ENCODE results near the gene RBMS3. TPM values are rescaled to one million over a fixed set of nuclear protein-coding genes. Genes with fewer than 3 reads are reported as not detected.

RBMS3 gene
- total RNA-seq, 1 experiment from 2014 or later = 0.42 TPM

- ChIA-PET RAD21 (ENCODE audit: low non-redundant PET in 1 of 2, low total read pairs in 2 of 2, uncharacterized antibody in 2 of 2, unreplicated experiment in 2 of 2) (no interaction called here), CTCF (no interaction called here), POLR2A (no interaction called here)
- Histone ChIP-seq H3K27me3 (ENCODE audit: insufficient read depth, low read length) (no peaks in the 10 kb centered on the region), H3K9me2 (ENCODE audit: insufficient read depth) (no peaks in the 10 kb centered on the region), H3K4me1 (ENCODE audit: control insufficient read depth in 1 of 2, insufficient read depth in 2 of 2, low read length in 2 of 2) (peaks cover 3 to 5% of the 10 kb centered on the region in 2 experiments; a peak in 2 of 4 replicates), H3K36me3 (ENCODE audit: control insufficient read depth in 1 of 2, insufficient read depth in 2 of 2, low read length in 2 of 2) (no peaks in the 10 kb centered on the region), H3K4me2 (ENCODE audit: low read length) (no peak overlapping the region), H3K4me3 (replicated peaks in 1 of 2; ENCODE audit: low read depth in 1 of 2, low read length in 2 of 2) (no peak overlapping the region), H3K79me2 (ENCODE audit: insufficient read depth, low read length) (no peaks in the 10 kb centered on the region), H3K9ac (ENCODE audit: low read length) (no peak overlapping the region), H3K27ac (ENCODE audit: low read depth, low read length) (no peak overlapping the region), H4K20me1 (ENCODE audit: insufficient read depth) (no peaks in the 10 kb centered on the region), H2AFZ (ENCODE audit: low read depth, low read length, poor library complexity, severe bottlenecking) (no peak overlapping the region), H3K9me3 (ENCODE audit: control insufficient read depth in 1 of 2, insufficient read depth in 1 of 2, low read depth in 1 of 2, low read length in 2 of 2) (no peaks in the 10 kb centered on the region)
- intact Hi-C loops (cut with micrococcal nuclease) = no loop called here
- no peak for DNase-seq (ENCODE audit: low read depth, low spot score)
- BruUV-seq (replicated peaks) = no TSS peak
- no peak for ATAC-seq
- no peak for TF ChIP-seq MAX (IDR thresholded peaks at IDR 0.05)
- TF ChIP-seq CEBPB (IDR thresholded peaks at IDR 0.05; ENCODE audit: low read depth) = no peak
- no peak for TF ChIP-seq SRF (IDR thresholded peaks at IDR 0.05; ENCODE audit: low read depth)
Observed at GRCh38 chr3:30004481-30004880, 723.6 kb downstream of the RBMS3 start.

- H3K4me2 ChIP-seq (ENCODE audit: low read length) = no peak overlapping the region
- POLR2A ChIA-PET = no interaction called here
- H4K20me1 ChIP-seq (ENCODE audit: insufficient read depth) = no peaks in the 10 kb centered on the region
- RAD21 ChIA-PET (ENCODE audit: low non-redundant PET in 1 of 2, low total read pairs in 2 of 2, uncharacterized antibody in 2 of 2, unreplicated experiment in 2 of 2) = no interaction called here
- CTCF ChIA-PET = no interaction called here
- no peak for ATAC-seq
- DNase-seq (ENCODE audit: low read depth, low spot score) = no peak
- no peak overlapping the region for H3K4me3 ChIP-seq (replicated peaks in 1 of 2; ENCODE audit: low read depth in 1 of 2, low read length in 2 of 2)
- H3K9ac ChIP-seq (ENCODE audit: low read length) = no peak overlapping the region
- intact Hi-C loops (cut with micrococcal nuclease) = no loop called here
- H3K36me3 ChIP-seq (ENCODE audit: control insufficient read depth in 1 of 2, insufficient read depth in 2 of 2, low read length in 2 of 2) = no peaks in the 10 kb centered on the region
- H2AFZ ChIP-seq (ENCODE audit: low read depth, low read length, poor library complexity, severe bottlenecking) = no peak overlapping the region
- peaks cover 3 to 5% of the 10 kb centered on the region in 2 experiments; a peak in 2 of 4 replicates for H3K4me1 ChIP-seq (ENCODE audit: control insufficient read depth in 1 of 2, insufficient read depth in 2 of 2, low read length in 2 of 2)
- no peaks in the 10 kb centered on the region for H3K9me3 ChIP-seq (ENCODE audit: control insufficient read depth in 1 of 2, insufficient read depth in 1 of 2, low read depth in 1 of 2, low read length in 2 of 2)
- H3K9me2 ChIP-seq (ENCODE audit: insufficient read depth) = no peaks in the 10 kb centered on the region
- no TSS peak for BruUV-seq (replicated peaks)
- no peak for TF ChIP-seq CBX3 (IDR thresholded peaks at IDR 0.05; ENCODE audit: low read depth)
- TF ChIP-seq FOSL1 (IDR thresholded peaks at IDR 0.05; ENCODE audit: low read depth) = no peak
- no peak for TF ChIP-seq ZFX (IDR thresholded peaks at IDR 0.05)
- no peak for TF ChIP-seq TCF7L2 (IDR thresholded peaks at IDR 0.05; ENCODE audit: borderline replicate concordance, extremely low read depth, insufficient read depth, insufficient read length)
- no peak for TF ChIP-seq SIN3A (IDR thresholded peaks at IDR 0.05; ENCODE audit: low read depth)
- TF ChIP-seq JUND (IDR thresholded peaks at IDR 0.05) = no peak
- no peak for TF ChIP-seq EGR1 (IDR thresholded peaks at IDR 0.05; ENCODE audit: low read depth)
- no peak for TF ChIP-seq ZNF274 (IDR thresholded peaks at IDR 0.05; ENCODE audit: low read depth, low read length)
- no peak for TF ChIP-seq ZBTB33 (IDR thresholded peaks at IDR 0.05; ENCODE audit: extremely low read depth, insufficient replicate concordance, low read length)
- no peak for TF ChIP-seq SRF (IDR thresholded peaks at IDR 0.05; ENCODE audit: low read depth)
- TF ChIP-seq, protein P1, sequence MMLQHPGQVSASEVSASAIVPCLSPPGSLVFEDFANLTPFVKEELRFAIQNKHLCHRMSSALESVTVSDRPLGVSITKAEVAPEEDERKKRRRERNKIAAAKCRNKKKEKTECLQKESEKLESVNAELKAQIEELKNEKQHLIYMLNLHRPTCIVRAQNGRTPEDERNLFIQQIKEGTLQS (IDR thresholded peaks at IDR 0.05) = no peak
- no peak for TF ChIP-seq YY1 (IDR thresholded peaks at IDR 0.05; ENCODE audit: extremely low read depth, insufficient replicate concordance, low read depth, low read length)
- TF ChIP-seq MAX (IDR thresholded peaks at IDR 0.05) = no peak
- no peak for TF ChIP-seq RAD21 (IDR thresholded peaks at IDR 0.05; ENCODE audit: low read depth)
- H3K27me3 ChIP-seq (ENCODE audit: insufficient read depth, low read length) = no peaks in the 10 kb centered on the region
- no peaks in the 10 kb centered on the region for H3K79me2 ChIP-seq (ENCODE audit: insufficient read depth, low read length)
- no peak overlapping the region for H3K27ac ChIP-seq (ENCODE audit: low read depth, low read length)
Observed at GRCh38 chr3:30006111-30006510, 725.2 kb downstream of the RBMS3 start.

All from HCT116 (cell line).